ENCODE results near the gene AGPAT2.

Gene AGPAT2

GRCh38 chr9:136668983-136669790 lies 18.1 kb downstream of the AGPAT2 start:
- H3K4me3 ChIP-seq (ENCODE audit: low read length): no peak overlapping the region
- no peaks in the 10 kb centered on the region for H3K4me1 ChIP-seq (ENCODE audit: low read length)
- no peak overlapping the region for H3K4me2 ChIP-seq (ENCODE audit: low read length)
- no peak overlapping the region for H2AFZ ChIP-seq (ENCODE audit: low read depth, low read length)
- H3K27ac ChIP-seq (ENCODE audit: low read length): no peak overlapping the region
- no peaks in the 10 kb centered on the region for H3K36me3 ChIP-seq (replicated peaks; ENCODE audit: low read depth, low read length)
- peaks cover 31% of the 10 kb centered on the region for H3K27me3 ChIP-seq (ENCODE audit: low read depth, low read length)
- no peaks in the 10 kb centered on the region for H4K20me1 ChIP-seq (ENCODE audit: insufficient read depth, low read length)
- no peaks in the 10 kb centered on the region for H3K9me3 ChIP-seq (ENCODE audit: insufficient read depth, low read length)
- no peaks in the 10 kb centered on the region for H3K79me2 ChIP-seq (ENCODE audit: low read length)
- no peak overlapping the region for H3K9ac ChIP-seq (ENCODE audit: low read length)
- TF ChIP-seq EZH2phosphoT487 (IDR thresholded peaks at IDR 0.05; ENCODE audit: low read depth) (no peak), CTCF (IDR thresholded peaks at IDR 0.05; ENCODE audit: low read depth, low read length) (no peak)

- H3K9me3 ChIP-seq (ENCODE audit: insufficient read depth, low read length): no peaks in the 10 kb centered on the region
- no peaks in the 10 kb centered on the region for H3K79me2 ChIP-seq (ENCODE audit: low read length)
- H3K4me3 ChIP-seq (ENCODE audit: low read length): no peak overlapping the region
- no peak overlapping the region for H3K9ac ChIP-seq (ENCODE audit: low read length)
- H4K20me1 ChIP-seq (ENCODE audit: insufficient read depth, low read length): no peaks in the 10 kb centered on the region
- H2AFZ ChIP-seq (ENCODE audit: low read depth, low read length): no peak overlapping the region
- no peaks in the 10 kb centered on the region for H3K36me3 ChIP-seq (replicated peaks; ENCODE audit: low read depth, low read length)
- TF ChIP-seq EZH2phosphoT487 (IDR thresholded peaks at IDR 0.05; ENCODE audit: low read depth) (no peak), CTCF (IDR thresholded peaks at IDR 0.05; ENCODE audit: low read depth, low read length) (no peak)
- no peak overlapping the region for H3K4me2 ChIP-seq (ENCODE audit: low read length)
- H3K4me1 ChIP-seq (ENCODE audit: low read length): no peaks in the 10 kb centered on the region
- H3K27ac ChIP-seq (ENCODE audit: low read length): no peak overlapping the region
- H3K27me3 ChIP-seq (ENCODE audit: low read depth, low read length): peaks cover 31% of the 10 kb centered on the region
Measured at GRCh38 chr9:136667940-136668760, 19.1 kb downstream of the AGPAT2 start.

GRCh38 chr9:136667214-136667939 lies 19.9 kb downstream of the AGPAT2 start:
- no peak overlapping the region for H3K9ac ChIP-seq (ENCODE audit: low read length)
- H3K9me3 ChIP-seq (ENCODE audit: insufficient read depth, low read length): no peaks in the 10 kb centered on the region
- no peaks in the 10 kb centered on the region for H3K4me1 ChIP-seq (ENCODE audit: low read length)
- no peak overlapping the region for H3K27ac ChIP-seq (ENCODE audit: low read length)
- H2AFZ ChIP-seq (ENCODE audit: low read depth, low read length): no peak overlapping the region
- H3K27me3 ChIP-seq (ENCODE audit: low read depth, low read length): peaks cover 32% of the 10 kb centered on the region
- H3K4me3 ChIP-seq (ENCODE audit: low read length): no peak overlapping the region
- H3K79me2 ChIP-seq (ENCODE audit: low read length): no peaks in the 10 kb centered on the region
- no peaks in the 10 kb centered on the region for H3K36me3 ChIP-seq (replicated peaks; ENCODE audit: low read depth, low read length)
- TF ChIP-seq CTCF (IDR thresholded peaks at IDR 0.05; ENCODE audit: low read depth, low read length) (no peak), EZH2phosphoT487 (IDR thresholded peaks at IDR 0.05; ENCODE audit: low read depth) (no peak)
- H4K20me1 ChIP-seq (ENCODE audit: insufficient read depth, low read length): no peaks in the 10 kb centered on the region
- H3K4me2 ChIP-seq (ENCODE audit: low read length): no peak overlapping the region
